Skeletal muscle tissue (tissue), 4 donors: ENCODE results near the gene RTP4. TPM values are rescaled to one million over a fixed set of nuclear protein-coding genes. Genes with fewer than 3 reads are reported as not detected.
A peak's percentile ranks its signal among the peaks of the same experiment; 100 is the strongest.

Experiments
- H3K27ac ChIP-seq: one replicate; pipeline ENCODE4 v1.7.0; 2013; ENCODE audit warnings: mild to moderate bottlenecking, low read depth, low read length, inconsistent platforms
- H3K27me3 ChIP-seq, 3 donors: one replicate each; pipeline ENCODE4 v1.7.0; 2013; ENCODE audit warnings: low read length in 3 of 3; ENCODE audit not compliant: control insufficient read depth in 3 of 3, insufficient read depth in 3 of 3
- H3K36me3 ChIP-seq, 3 donors: one replicate each; pipeline ENCODE4 v1.7.0; 2013; ENCODE audit warnings: low read length in 3 of 3; ENCODE audit not compliant: control insufficient read depth in 3 of 3, insufficient read depth in 3 of 3
- H3K4me1 ChIP-seq, 3 donors: one replicate each; pipeline ENCODE4 v1.7.0; 2013; ENCODE audit warnings: low read length in 3 of 3, mild to moderate bottlenecking in 3 of 3; ENCODE audit not compliant: control insufficient read depth in 3 of 3, insufficient read depth in 3 of 3
- H3K4me3 ChIP-seq, 3 donors: one replicate each; pipeline ENCODE4 v1.7.0; 2013; ENCODE audit warnings: low read length in 3 of 3
- H3K9ac ChIP-seq, 3 donors: one replicate each; pipeline ENCODE4 v1.7.0; 2013; ENCODE audit warnings: low read length in 3 of 3, mild to moderate bottlenecking in 3 of 3, moderate library complexity in 2 of 3, low read depth in 1 of 3
- H3K9me3 ChIP-seq, 3 donors: one replicate each; pipeline ENCODE4 v1.7.0; 2013; ENCODE audit warnings: low read length in 3 of 3; ENCODE audit not compliant: control insufficient read depth in 3 of 3
- total RNA-seq: library from RNA; depleted of rRNA; stranded (reverse); fragments of >200 nt; gene quantifications from one replicate; pipeline ENCODE4 v1.2.3, GENCODE V29; 2014
- donor health status: Osteomylitis.

RTP4 gene
- total RNA-seq, 1 donor from 2014 or later: 1.0 TPM

DNA sequence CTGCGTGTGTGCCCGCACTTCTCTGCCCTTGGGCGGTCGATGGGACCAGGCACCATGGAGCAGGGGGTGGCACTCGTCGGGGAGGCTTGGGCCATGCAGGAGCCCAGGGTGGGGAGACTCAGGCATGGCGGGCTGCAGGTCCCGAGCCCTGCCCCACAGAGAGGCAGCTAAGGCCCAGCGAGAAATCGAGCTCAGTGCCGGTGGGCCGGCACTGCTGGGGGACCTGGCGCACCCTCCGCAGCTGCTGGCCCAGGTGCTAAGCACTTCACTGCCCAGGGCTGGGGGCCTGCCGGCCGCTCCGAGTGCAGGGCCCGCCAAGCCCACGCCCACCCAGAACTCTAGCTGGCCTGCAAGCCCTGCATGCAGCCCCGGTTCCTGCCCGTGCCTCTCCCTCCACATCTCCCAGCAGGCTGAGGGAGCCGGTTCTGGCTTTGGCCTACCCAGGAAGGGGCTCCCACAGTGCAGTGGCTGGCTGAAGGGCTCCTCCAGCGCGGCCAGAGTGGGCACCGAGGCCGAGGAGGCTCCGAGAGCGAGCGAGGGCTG is 553 bp upstream of the RTP4 start:
- no peaks in the 10 kb centered on the region for H3K27me3 ChIP-seq
- H3K4me1 ChIP-seq: peaks cover 5 to 12% (median 10%) of the 10 kb centered on the region in 3 donors
- peaks cover 2 to 6% (median 4%) of the 10 kb centered on the region in 3 donors for H3K36me3 ChIP-seq
- H3K27ac ChIP-seq: peak overlapping the region; percentile 79
- peak overlapping the region in 2 of 3 donors; percentile 62 to 79 for H3K9ac ChIP-seq
- H3K9me3 ChIP-seq: peaks cover 0 to 2% (median 0%) of the 10 kb centered on the region in 3 donors
- H3K4me3 ChIP-seq: peak overlapping the region; percentile 41 to 76 (median 71)

DNA sequence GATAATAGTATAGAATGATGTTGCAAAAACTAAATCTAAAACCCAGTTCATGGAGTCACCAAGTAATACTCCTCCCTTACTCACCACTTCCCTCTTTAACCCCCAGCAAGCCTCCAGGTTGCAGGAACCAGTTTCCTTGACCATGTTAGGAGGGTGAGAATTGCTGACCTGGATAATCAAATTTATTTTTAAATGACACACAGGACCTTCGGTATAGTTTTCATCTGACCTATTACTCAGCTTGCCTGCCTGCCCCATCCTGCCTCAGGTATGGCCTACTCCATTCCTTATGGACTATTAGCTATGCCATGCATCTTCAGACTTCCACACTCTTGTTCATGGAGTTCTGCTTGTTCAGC is 883 bp downstream of the RTP4 start:
- Histone ChIP-seq H3K36me3 (peaks cover 2 to 6% (median 4%) of the 10 kb centered on the region in 3 donors), H3K4me3 (peak overlapping the region; percentile 71 to 76 (median 76)), H3K4me1 (peaks cover 5 to 12% (median 10%) of the 10 kb centered on the region in 3 donors), H3K9me3 (peaks cover 0 to 2% (median 0%) of the 10 kb centered on the region in 3 donors), H3K9ac (peak overlapping the region in 2 of 3 donors; percentile 66 to 80), H3K27me3 (no peaks in the 10 kb centered on the region), H3K27ac (peak overlapping the region; percentile 79)

DNA sequence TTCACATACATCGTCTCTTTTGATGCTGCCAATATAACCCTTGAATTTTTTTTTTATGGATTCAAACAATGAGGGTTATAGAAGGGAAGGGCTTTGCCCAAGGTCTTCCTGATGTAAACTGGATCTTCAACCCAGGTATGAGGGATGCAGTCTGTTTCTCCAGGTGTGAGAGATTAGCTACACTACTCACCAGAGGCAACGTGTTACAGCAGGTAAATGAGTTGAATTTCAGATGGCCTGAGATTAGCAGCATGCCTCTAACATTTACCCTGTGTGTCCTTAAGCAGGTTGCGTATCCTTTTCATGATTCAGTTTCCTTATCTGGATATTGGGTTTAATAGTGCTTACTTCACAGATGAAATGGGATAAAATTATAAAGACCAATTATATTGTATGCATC is 1.9 kb downstream of the RTP4 start:
- peaks cover 2 to 6% (median 4%) of the 10 kb centered on the region in 3 donors for H3K36me3 ChIP-seq
- peak overlapping the region in 1 of 3 donors; percentile 25 for H3K4me3 ChIP-seq
- H3K4me1 ChIP-seq: peaks cover 5 to 12% (median 10%) of the 10 kb centered on the region in 3 donors
- H3K27ac ChIP-seq: no peak overlapping the region
- H3K9me3 ChIP-seq: peaks cover 0 to 5% (median 0%) of the 10 kb centered on the region in 3 donors
- no peaks in the 10 kb centered on the region for H3K27me3 ChIP-seq
- no peak overlapping the region for H3K9ac ChIP-seq

DNA sequence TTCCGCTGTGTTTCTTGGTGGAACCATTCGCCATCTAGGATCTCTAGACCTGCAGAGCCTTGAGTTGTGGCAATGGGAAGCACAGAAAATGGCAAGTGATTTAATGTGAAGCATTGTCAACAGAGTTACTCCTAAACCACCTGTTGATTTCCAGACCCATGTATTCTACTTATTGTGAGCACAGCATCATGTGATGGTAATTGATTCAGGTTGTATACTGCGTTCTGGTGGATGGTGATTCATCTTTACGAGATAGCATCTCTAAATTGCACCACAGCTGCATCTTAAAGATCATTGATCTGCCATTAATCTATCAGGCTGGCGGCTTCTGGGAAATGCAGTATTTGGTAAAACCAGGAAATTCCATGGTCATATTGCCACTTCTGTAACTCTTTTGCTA is 7.4 kb downstream of the RTP4 start:
- H3K27ac ChIP-seq: no peak overlapping the region
- H3K9me3 ChIP-seq: peaks cover 0 to 3% (median 0%) of the 10 kb centered on the region in 3 donors
- no peaks in the 10 kb centered on the region for H3K27me3 ChIP-seq
- H3K4me1 ChIP-seq: peaks cover 0 to 2% (median 0%) of the 10 kb centered on the region in 3 donors
- H3K9ac ChIP-seq: no peak overlapping the region
- peaks cover 2 to 6% (median 4%) of the 10 kb centered on the region in 3 donors for H3K36me3 ChIP-seq
- H3K4me3 ChIP-seq: no peak overlapping the region

DNA sequence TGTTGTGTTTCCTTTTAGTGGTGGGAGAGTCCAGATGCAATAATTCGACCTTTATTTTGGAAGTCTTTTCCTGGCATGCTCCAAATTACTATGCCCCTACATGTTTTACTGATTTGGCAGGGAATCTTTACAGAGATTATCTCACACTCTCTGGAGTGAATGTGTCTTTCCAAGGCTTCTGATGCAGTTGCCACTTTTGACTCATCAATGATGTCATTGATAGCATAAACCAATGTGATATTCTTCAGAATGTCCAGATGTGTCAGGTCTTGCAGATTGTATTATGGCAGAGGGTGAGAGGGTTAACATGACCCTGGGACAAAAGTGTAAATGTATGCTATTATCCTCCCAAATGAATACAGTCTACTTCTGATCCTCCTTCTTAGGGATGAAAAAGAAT is 9.7 kb downstream of the RTP4 start:
- Histone ChIP-seq H3K9ac (no peak overlapping the region), H3K4me1 (no peaks in the 10 kb centered on the region), H3K27ac (no peak overlapping the region), H3K4me3 (no peak overlapping the region), H3K36me3 (no peaks in the 10 kb centered on the region), H3K27me3 (no peaks in the 10 kb centered on the region), H3K9me3 (peaks cover 0 to 3% (median 0%) of the 10 kb centered on the region in 3 donors)

DNA sequence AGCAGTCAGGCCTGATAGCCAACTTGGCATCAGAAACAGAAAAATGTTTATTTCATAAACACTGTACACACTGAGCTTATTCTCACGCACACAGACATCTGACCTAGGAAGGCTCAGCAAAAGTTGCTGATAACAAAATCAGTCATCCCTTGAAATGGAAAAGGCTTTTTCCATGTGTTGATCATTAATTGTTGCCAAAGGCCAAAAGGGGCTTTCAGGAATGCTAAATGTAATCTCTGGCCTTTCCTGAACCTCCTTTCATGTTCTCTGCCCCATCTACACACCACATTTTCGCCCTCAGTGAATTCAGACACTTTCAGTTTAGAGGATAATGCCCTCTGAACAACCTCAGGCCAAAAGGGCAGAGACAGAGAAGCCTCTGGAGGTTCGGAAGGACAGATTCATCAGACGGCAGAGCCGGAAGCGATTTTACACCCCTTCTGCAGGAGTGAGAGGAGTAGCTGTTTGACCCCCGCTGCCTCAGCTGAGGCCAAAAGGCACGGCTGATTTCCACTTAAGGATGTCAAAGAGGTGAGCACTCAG is 14.5 kb downstream of the RTP4 start:
- Histone ChIP-seq H3K4me1 (no peaks in the 10 kb centered on the region), H3K27ac (no peak overlapping the region), H3K9ac (no peak overlapping the region), H3K9me3 (no peaks in the 10 kb centered on the region), H3K27me3 (no peaks in the 10 kb centered on the region), H3K4me3 (no peak overlapping the region), H3K36me3 (no peaks in the 10 kb centered on the region)

DNA sequence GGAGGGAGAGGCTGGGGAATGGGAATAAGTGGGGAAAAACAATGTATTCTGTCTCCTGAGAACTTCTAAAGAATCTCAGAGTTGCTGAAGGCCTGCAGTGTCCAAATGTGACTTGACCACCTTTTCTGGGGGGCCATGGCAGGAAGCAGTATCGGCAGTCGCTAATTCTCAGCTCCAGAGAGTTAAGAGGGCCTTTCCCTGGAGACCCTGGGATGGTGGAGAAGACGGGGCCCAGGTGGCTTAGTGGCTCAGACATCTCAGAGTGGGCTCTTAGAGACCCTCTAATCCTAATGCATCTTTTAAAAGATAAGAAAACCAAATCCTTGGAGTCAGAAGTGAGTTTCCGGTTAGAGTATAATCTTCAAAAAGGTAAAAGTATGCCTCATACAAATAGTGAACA is 15.1 kb downstream of the RTP4 start:
- Histone ChIP-seq H3K36me3 (no peaks in the 10 kb centered on the region), H3K4me3 (no peak overlapping the region), H3K27me3 (no peaks in the 10 kb centered on the region), H3K27ac (no peak overlapping the region), H3K9ac (no peak overlapping the region), H3K9me3 (no peaks in the 10 kb centered on the region), H3K4me1 (no peaks in the 10 kb centered on the region)

DNA sequence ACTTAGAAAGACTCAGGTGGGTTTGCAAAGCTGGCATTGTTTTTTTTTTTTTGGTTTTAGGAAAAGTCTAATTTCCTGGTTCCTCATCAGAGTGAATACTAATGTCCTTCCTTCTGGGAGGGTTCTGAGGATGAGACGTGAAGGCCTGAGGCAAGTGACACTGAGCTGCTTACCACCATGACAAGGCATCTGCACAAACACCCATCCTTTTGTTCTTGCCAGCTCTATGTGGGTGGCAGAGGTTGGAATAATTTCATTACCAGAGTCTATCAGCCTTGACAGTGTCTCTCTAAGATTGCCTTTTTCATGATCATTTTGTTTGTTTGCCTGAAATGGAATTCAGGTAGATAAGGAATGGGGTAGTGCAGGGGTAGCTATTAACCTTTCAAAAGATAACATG is 17.1 kb downstream of the RTP4 start:
- Histone ChIP-seq H3K27me3 (no peaks in the 10 kb centered on the region), H3K9ac (no peak overlapping the region), H3K4me3 (no peak overlapping the region), H3K9me3 (no peaks in the 10 kb centered on the region), H3K4me1 (no peaks in the 10 kb centered on the region), H3K27ac (no peak overlapping the region), H3K36me3 (no peaks in the 10 kb centered on the region)

DNA sequence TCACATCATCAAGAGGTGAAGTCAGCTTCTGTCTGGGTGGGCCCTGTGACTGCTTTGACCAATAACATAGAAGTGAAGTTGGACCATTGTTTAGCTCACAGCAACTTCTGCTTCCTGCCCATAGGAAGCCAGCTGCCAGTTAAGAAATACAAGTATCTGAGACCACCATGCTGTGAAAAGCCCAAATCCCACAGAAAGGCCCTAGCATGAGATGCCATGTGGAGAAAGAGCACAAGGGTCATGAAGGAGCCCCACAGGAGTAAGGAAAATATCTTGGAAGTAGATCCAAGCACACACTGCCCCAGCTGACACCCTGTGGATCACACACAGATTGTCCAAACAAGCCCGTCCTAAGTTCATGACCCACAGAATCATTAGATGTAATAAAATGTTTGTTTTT is 28.5 kb downstream of the RTP4 start:
- no peak overlapping the region for H3K9ac ChIP-seq
- H3K27me3 ChIP-seq: no peaks in the 10 kb centered on the region
- no peaks in the 10 kb centered on the region for H3K4me1 ChIP-seq
- H3K4me3 ChIP-seq: no peak overlapping the region
- no peaks in the 10 kb centered on the region for H3K9me3 ChIP-seq
- no peak overlapping the region for H3K27ac ChIP-seq
- H3K36me3 ChIP-seq: no peaks in the 10 kb centered on the region

DNA sequence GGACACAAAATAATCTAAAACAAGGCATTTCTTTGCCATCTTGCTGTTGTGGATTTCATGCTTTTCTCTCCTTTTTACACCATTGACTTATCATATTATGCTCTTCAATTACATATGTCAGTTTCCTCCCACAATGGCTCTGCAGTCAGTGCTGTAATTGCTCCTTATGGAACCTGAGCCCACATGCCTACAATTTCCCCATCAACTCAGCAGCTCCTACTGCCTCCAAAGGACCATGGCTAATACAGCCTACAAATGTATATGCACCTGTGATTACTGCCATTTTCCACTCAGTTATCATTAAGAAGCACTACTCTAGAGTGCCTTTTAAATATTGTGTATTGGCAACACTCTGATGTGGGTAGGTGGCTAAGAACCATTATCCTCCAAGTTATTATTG is 30.8 kb downstream of the RTP4 start:
- Histone ChIP-seq H3K27ac (no peak overlapping the region), H3K36me3 (no peaks in the 10 kb centered on the region), H3K9me3 (no peaks in the 10 kb centered on the region), H3K27me3 (no peaks in the 10 kb centered on the region), H3K9ac (no peak overlapping the region), H3K4me3 (no peak overlapping the region), H3K4me1 (no peaks in the 10 kb centered on the region)
